ENCODE measurements around the gene SLC6A9. TPM values are rescaled to one million over a fixed set of nuclear protein-coding genes. Genes with fewer than 3 reads are reported as not detected.
A peak's percentile ranks its signal among the peaks of the same experiment; 100 is the strongest.

Gene SLC6A9
- total RNA-seq, 1 donor from 2014 or later = 3.6 TPM

- DNase-seq = no peak
Observed at GRCh38 chr1:43983253-43983899, 47.9 kb downstream of the SLC6A9 start.

- DNase-seq = no peak
Observed at GRCh38 chr1:43982808-43983207, 48.5 kb downstream of the SLC6A9 start.

GRCh38 chr1:43982241-43982640, 49.0 kb downstream of the SLC6A9 start:
- DNase-seq = no peak

GRCh38 chr1:43981636-43982035, 49.6 kb downstream of the SLC6A9 start:
- no peak for DNase-seq

GRCh38 chr1:43981135-43981491, 50.1 kb downstream of the SLC6A9 start:
- DNase-seq = no peak

GRCh38 chr1:43980255-43981134, 50.8 kb downstream of the SLC6A9 start:
- no peak for DNase-seq

GRCh38 chr1:43979528-43980254, 51.6 kb downstream of the SLC6A9 start:
- DNase-seq = peak; percentile 17

GRCh38 chr1:43979261-43979527, 52.1 kb downstream of the SLC6A9 start:
- no peak for DNase-seq

- DNase-seq = no peak
Observed at GRCh38 chr1:43978551-43979260, 52.6 kb downstream of the SLC6A9 start, which contains the start of gene B4GALT2. Gene B4GALT2 (plus strand): TSS chr1:43979210. CDS start chr1:43981161, 1,951 bp downstream.

- no peak for DNase-seq
Observed at GRCh38 chr1:43978264-43978550, 53.1 kb downstream of the SLC6A9 start.

- DNase-seq = no peak
Observed at GRCh38 chr1:43977376-43978263, 53.6 kb downstream of the SLC6A9 start.

GRCh38 chr1:43976890-43977289, 54.4 kb downstream of the SLC6A9 start:
- DNase-seq = no peak

GRCh38 chr1:43976045-43976444, 55.2 kb downstream of the SLC6A9 start:
- DNase-seq = no peak

- DNase-seq = no peak
Observed at GRCh38 chr1:43975249-43975961, 55.9 kb downstream of the SLC6A9 start.

GRCh38 chr1:43974443-43975248, 56.6 kb downstream of the SLC6A9 start, which contains the start of gene ATP6V0B:
Gene ATP6V0B (plus strand): TSS chr1:43974960. CDS start chr1:43975041, 81 bp downstream.
- DNase-seq = peak; percentile 86

- no peak for DNase-seq
Observed at GRCh38 chr1:43973981-43974442, 57.2 kb downstream of the SLC6A9 start.

- DNase-seq = no peak
Observed at GRCh38 chr1:43971336-43971980, 59.8 kb downstream of the SLC6A9 start.

- no peak for DNase-seq
Observed at GRCh38 chr1:43970911-43971310, 60.4 kb downstream of the SLC6A9 start.

GRCh38 chr1:43970502-43970901, 60.8 kb downstream of the SLC6A9 start:
- DNase-seq = no peak
